GM12878 (cell line): ENCODE measurements around the gene KIR3DL1. TPM values are rescaled to one million over a fixed set of nuclear protein-coding genes. Genes with fewer than 3 reads are reported as not detected.
"Not testable (repeated sequence)": the region's sequence is repeated elsewhere in the genome, so short reads cannot be mapped to it uniquely, and the experiment has no call there.

Source experiments
- ATAC-seq: fragments of 200-7000 bp; cut with Tn5 transposase; 3 replicates; pipeline ENCODE4 v1.9.1; 2020; ENCODE audit warnings: mild to moderate bottlenecking, moderate library complexity
- BruUV-seq: library from RNA; stranded (reverse); fragments of 400-500 nt; replicated peaks from 2 replicates; lab custom pipeline; 2021; lab: Mats Ljungman, UMichigan
- CTCF ChIA-PET: fragments of 300-600 bp; sonication (Branson Sonifier 250); formaldehyde crosslinking; extraction: SDS; loops from one replicate; lab custom pipeline; 2021; ENCODE audit warnings: inconsistent platforms; lab: Yijun Ruan, JAX
- POLR2A ChIA-PET: fragments of 350-600 bp; formaldehyde crosslinking; extraction: SDS; loops from one replicate; lab custom pipeline; 2021; ENCODE audit warnings: inconsistent platforms; lab: Charles Lee
- RAD21 ChIA-PET: fragments of 300-600 bp; sonication (Branson Sonifier 250); formaldehyde crosslinking; loops from one replicate; lab custom pipeline; 2023; ENCODE audit warnings: antibody characterized with exemption; ENCODE audit not compliant: unreplicated experiment; lab: Charles Lee
- SMC1A ChIA-PET: fragments of 300-600 bp; sonication (Branson Sonifier 250); formaldehyde crosslinking; loops from one replicate; lab custom pipeline; 2023; ENCODE audit not compliant: unreplicated experiment, uncharacterized antibody; lab: Charles Lee
- DNase-seq: peaks from one replicate; pipeline ENCODE4 v3.0.0-alpha.2; 2011; ENCODE audit warnings: low read depth, low spot score
- FAIRE-seq: peaks from 3 replicates; lab custom pipeline; 2011; peaks lifted over from hg19 to GRCh38; lab: Jason Lieb, UNC
- H2AFZ ChIP-seq: 2 replicates; pipeline ENCODE4 v1.6.0; 2011; ENCODE audit warnings: low read depth, low read length, control low read depth; ENCODE audit not compliant: control insufficient read depth
- H3K27ac ChIP-seq: 2 replicates; pipeline ENCODE4 v1.5.1; 2011; ENCODE audit warnings: control low read depth; ENCODE audit not compliant: control insufficient read depth, insufficient read depth
- H3K27me3 ChIP-seq, 2 experiments: replicated peaks in 1 of 2; 2 replicates each; pipeline versions ENCODE4 v1.6.0 to v1.6.1; 2011; ENCODE audit warnings: low read length in 1 of 2; ENCODE audit not compliant: control insufficient read depth in 2 of 2, insufficient read depth in 2 of 2
- H3K36me3 ChIP-seq, 2 experiments: 2 replicates each; pipeline ENCODE4 v1.5.1; 2011; ENCODE audit warnings: low read length in 1 of 2; ENCODE audit not compliant: control insufficient read depth in 2 of 2, insufficient read depth in 2 of 2
- H3K4me1 ChIP-seq: 2 replicates; pipeline ENCODE4 v1.6.1; 2011; ENCODE audit warnings: mild to moderate bottlenecking, low read length, moderate library complexity, mixed read lengths; ENCODE audit not compliant: control insufficient read depth, insufficient read depth
- H3K4me2 ChIP-seq: 2 replicates; pipeline ENCODE4 v1.6.0; 2011; ENCODE audit warnings: control low read depth; ENCODE audit not compliant: control insufficient read depth, insufficient read depth
- H3K4me3 ChIP-seq: fragments of 200-600 bp; sonication (generic); 2 replicates; pipeline ENCODE4 v1.5.1; 2016
- H3K79me2 ChIP-seq: 2 replicates; pipeline ENCODE4 v1.6.0; 2011; ENCODE audit warnings: low read length; ENCODE audit not compliant: control insufficient read depth, insufficient read depth
- H3K9ac ChIP-seq: 2 replicates; pipeline ENCODE4 v1.8.0; 2011; ENCODE audit warnings: low read length, control low read depth, mixed read lengths; ENCODE audit not compliant: control insufficient read depth, insufficient read depth
- H3K9me3 ChIP-seq: replicated peaks from 3 replicates; pipeline ENCODE4 v1.5.1; 2011; ENCODE audit warnings: mild to moderate bottlenecking, low read length; ENCODE audit not compliant: control insufficient read depth, insufficient read depth
- H4K20me1 ChIP-seq: 2 replicates; pipeline ENCODE4 v1.6.0; 2011; ENCODE audit not compliant: control insufficient read depth, insufficient read depth
- ATF3 ChIP-seq: IDR thresholded peaks from 2 replicates; pipeline ENCODE4 v1.6.1; 2011; ENCODE audit warnings: low read depth, mild to moderate bottlenecking, low read length, moderate library complexity, borderline replicate concordance; ENCODE audit errors: extremely low read depth
- CBFB ChIP-seq: IDR thresholded peaks from 2 replicates; pipeline ENCODE4 v1.6.1; 2016; ENCODE audit warnings: antibody characterized with exemption, low read depth
- KAT2A ChIP-seq: conservative IDR thresholded peaks from 2 replicates; pipeline ENCODE4 v1.6.1; 2011; ENCODE audit warnings: low read depth, low read length; ENCODE audit not compliant: control insufficient read depth
- LARP7 ChIP-seq: fragments of 450-650 bp; IDR thresholded peaks from 2 replicates; pipeline ENCODE4 v1.6.1; 2017; ENCODE audit warnings: mild to moderate bottlenecking
- NFYA ChIP-seq: IDR thresholded peaks from 2 replicates; pipeline ENCODE4 v1.6.1; 2011; ENCODE audit warnings: low read depth, mild to moderate bottlenecking, low read length, improper control_type of control experiment, borderline replicate concordance
- RELB ChIP-seq: fragments of 450-650 bp; IDR thresholded peaks from 2 replicates; pipeline ENCODE4 v1.6.1; 2017; ENCODE audit warnings: low read depth, mild to moderate bottlenecking, moderate library complexity
- SMAD5 ChIP-seq: IDR thresholded peaks from 2 replicates; pipeline ENCODE4 v1.6.1; 2016; ENCODE audit warnings: antibody characterized with exemption, low read depth
- STAT3 ChIP-seq: IDR thresholded peaks from 2 replicates; pipeline ENCODE4 v1.6.1; 2011; ENCODE audit warnings: low read depth, low read length, improper control_type of control experiment
- USF1 ChIP-seq: IDR thresholded peaks from 2 replicates; pipeline ENCODE4 v1.6.1; 2011; ENCODE audit warnings: borderline replicate concordance, low read depth, mild to moderate bottlenecking, moderate library complexity, mixed read lengths, low read length; ENCODE audit not compliant: insufficient read depth; ENCODE audit errors: extremely low read length
- WRNIP1 ChIP-seq: IDR thresholded peaks from 2 replicates; pipeline ENCODE4 v1.6.1; 2011; ENCODE audit warnings: low read depth, low read length, improper control_type of control experiment, borderline replicate concordance
- YY1 ChIP-seq: IDR thresholded peaks from 2 replicates; pipeline ENCODE4 v1.6.1; 2011; ENCODE audit warnings: low read depth, mild to moderate bottlenecking, low read length
- ZNF622 ChIP-seq: fragments of 450-650 bp; IDR thresholded peaks from 2 replicates; pipeline ENCODE4 v1.6.1; 2017; ENCODE audit warnings: mild to moderate bottlenecking, inconsistent platforms
- WGBS: methylation state at CpG from one replicate; pipeline ENCODE4 v1.1.6; 2016; ENCODE audit warnings: low lambda C conversion rate; ENCODE audit not compliant: insufficient replicate concordance, insufficient coverage; ENCODE audit errors: missing lambda C conversion rate; 5-methylcytosine and 5-hydroxymethylcytosine counted together
- in situ Hi-C: fragments of 300-500 bp; cut with MboI; formaldehyde crosslinking; loops from 9 replicates; pipeline ENCODE4 v1.14.3; 2018; ENCODE audit warnings: mixed read lengths
- intact Hi-C: fragments of 100-400 bp; cut with micrococcal nuclease; formaldehyde crosslinking; loops from one replicate; pipeline ENCODE4 v1.14.2; 2022; ENCODE audit not compliant: unreplicated experiment
- polyA plus RNA-seq, 11 experiments: library from polyadenylated mRNA; depleted of rRNA in 4 of 11; unstranded in 6 of 11; stranded (reverse) in 5 of 11; fragments of >200 nt; fragmentation: Nextera tagmentation in 4 of 11; fragmentation: Illumina TruSeq in 1 of 11; extraction: Ambion mirVana in 4 of 11; extraction: Trizol in 1 of 11; gene quantifications; 1 replicate in 1 of 11; 2 replicates in 10 of 11; pipeline versions ENCODE4 v1.2.1 to v1.2.3, GENCODE V29; 2011 to 2016; ENCODE audit warnings: inconsistent platforms in 2 of 11, missing spikeins in 2 of 11, low read depth in 1 of 11
- total RNA-seq, 4 experiments: library from RNA; depleted of rRNA in 3 of 4; stranded (reverse); fragments of >200 nt in 3 of 4; fragmentation: Illumina TruSeq in 1 of 4; extraction: Trizol in 1 of 4; gene quantifications; 2 replicates each; pipeline versions ENCODE4 v1.2.1 to v1.2.3, GENCODE V29; 2013 to 2021

KIR3DL1 gene
- total and polyA plus RNA-seq, 10 of the 15 experiments (the other 5 are each of a cell fraction or from before 2014, with no cell fraction given) = 0.37 TPM; not detected in 9

- no peak for TF ChIP-seq USF1
These were observed 9.8 kb upstream of the KIR3DL1 start (continued) for GRCh38 chr19:54806516-54806838.

- H3K27me3 ChIP-seq, intact Hi-C loops, H2AFZ ChIP-seq, H3K4me1 ChIP-seq, FAIRE-seq, DNase-seq, H3K36me3 ChIP-seq, ATAC-seq, H3K4me2 ChIP-seq, H3K27ac ChIP-seq, BruUV-seq, POLR2A ChIA-PET, in situ Hi-C loops, H3K9ac ChIP-seq, H3K4me3 ChIP-seq, RAD21 ChIA-PET, H4K20me1 ChIP-seq, CTCF ChIA-PET, H3K79me2 ChIP-seq, H3K9me3 ChIP-seq, SMC1A ChIA-PET: not testable (repeated sequence)
- WGBS = 1% methylated on average over 3 of the region's 3 CpGs
These were observed 1.7 kb upstream of the KIR3DL1 start for GRCh38 chr19:54814571-54814970.

- POLR2A ChIA-PET = no interaction called here
- no peaks in the 10 kb centered on the region for H3K4me1 ChIP-seq
- H3K27me3 ChIP-seq = no peaks in the 10 kb centered on the region; a peak in 1 of 4 replicates
- no TSS peak for BruUV-seq
- SMC1A ChIA-PET = no interaction called here
- no peaks in the 10 kb centered on the region for H3K9me3 ChIP-seq
- in situ Hi-C loops (loop anchor here (5.0 kb wide), 1 partner anchor 34 kb away; the partner anchor contains the start of gene KIR3DL2), intact Hi-C loops (no loop called here)
- no peak overlapping the region for H2AFZ ChIP-seq
- no peaks in the 10 kb centered on the region for H4K20me1 ChIP-seq
- DNase-seq (no peak), ATAC-seq (no peak), FAIRE-seq (no peak)
- H3K36me3 ChIP-seq = no peaks in the 10 kb centered on the region
- H3K9ac ChIP-seq = no peak overlapping the region
- CTCF ChIA-PET = no interaction called here
- 42% methylated on average over 15 of the region's 15 CpGs for WGBS
- H3K27ac ChIP-seq = no peak overlapping the region
- RAD21 ChIA-PET = no interaction called here
- no peaks in the 10 kb centered on the region for H3K79me2 ChIP-seq
- no peak overlapping the region for H3K4me2 ChIP-seq
- no peak overlapping the region for H3K4me3 ChIP-seq
- TF ChIP-seq KAT2A = no peak
- TF ChIP-seq STAT3 = no peak
- TF ChIP-seq LARP7 = no peak
- no peak for TF ChIP-seq YY1
- TF ChIP-seq CBFB = no peak
- TF ChIP-seq RELB = no peak
- TF ChIP-seq ATF3 = no peak
- no peak for TF ChIP-seq ZNF622
- no peak for TF ChIP-seq SMAD5
- TF ChIP-seq NFYA = no peak
- no peak for TF ChIP-seq WRNIP1
These were observed 1.6 kb downstream of the KIR3DL1 start for GRCh38 chr19:54817670-54818536.
